Activated CD4-positive, alpha-beta memory T cell treated with anti-CD3 and anti-CD28 coated beads, Interleukin-2, amount 10 ng/mL, durations not matched to agents 7 days and 5 days (primary cell): ENCODE results near the gene TXNIP. TPM values are rescaled to one million over a fixed set of nuclear protein-coding genes. Genes with fewer than 3 reads are reported as not detected.

ENCODE experiments used
- CTCF ChIA-PET: fragments of 350-600 bp; sonication (Branson Sonifier 250); formaldehyde crosslinking; loops from one replicate; lab custom pipeline; 2021; ENCODE audit warnings: antibody characterized with exemption, inconsistent platforms; lab: Charles Lee
- POLR2A ChIA-PET: fragments of 350-600 bp; sonication (Branson Sonifier 250); formaldehyde crosslinking; loops from one replicate; lab custom pipeline; 2021; ENCODE audit warnings: antibody characterized with exemption; lab: Charles Lee
- DNase-seq: peaks from one replicate; pipeline ENCODE4 v3.0.0-alpha.2; 2020
- H3K27ac Mint-ChIP-seq: one replicate; pipeline ENCODE4 v1.8.0; 2021; ENCODE audit warnings: mild to moderate bottlenecking, mixed read lengths
- H3K27me3 Mint-ChIP-seq: one replicate; pipeline ENCODE4 v1.8.0; 2021; ENCODE audit warnings: mixed read lengths
- H3K36me3 Mint-ChIP-seq: one replicate; pipeline ENCODE4 v1.8.0; 2021; ENCODE audit warnings: low read depth, mixed read lengths
- H3K4me1 Mint-ChIP-seq: one replicate; pipeline ENCODE4 v1.8.0; 2021; ENCODE audit warnings: mixed read lengths
- H3K4me3 Mint-ChIP-seq: one replicate; pipeline ENCODE4 v1.8.0; 2021; ENCODE audit warnings: mild to moderate bottlenecking, mixed read lengths
- H3K9me3 Mint-ChIP-seq: one replicate; pipeline ENCODE4 v1.8.0; 2021; ENCODE audit warnings: mixed read lengths
- total RNA-seq, 2 experiments: library from RNA; stranded (reverse); gene quantifications; one replicate each; pipeline ENCODE4 v1.2.3, GENCODE V29; 2021

The TXNIP gene
- total RNA-seq, 2 experiments from 2014 or later, result 397 to 407 TPM

- H3K36me3 Mint-ChIP-seq, result peaks cover 8% of the 10 kb centered on the region
- H3K27ac Mint-ChIP-seq, result no peak overlapping the region
- H3K4me1 Mint-ChIP-seq, result peaks cover 78% of the 10 kb centered on the region
- ChIA-PET CTCF (no interaction called here), POLR2A (interaction anchor here (0.5 to 12.6 kb wide), 5 partner anchors 32 to 114 kb away, joined by 3 to 264 read pairs (median 30); partner anchors contain the start of genes NUDT17, PEX11B, RBM8A and TXNIP)
- peak overlapping the region; percentile 25 for H3K4me3 Mint-ChIP-seq
- H3K9me3 Mint-ChIP-seq, result no peaks in the 10 kb centered on the region
- DNase-seq, result no peak
- peaks cover 5% of the 10 kb centered on the region for H3K27me3 Mint-ChIP-seq
Observed at GRCh38 chr1:145959957-145960467, 36.4 kb downstream of the TXNIP start.

- Mint-ChIP-seq H3K36me3 (peaks cover 12% of the 10 kb centered on the region), H3K27ac (no peak overlapping the region), H3K27me3 (peaks cover 5% of the 10 kb centered on the region), H3K4me3 (peak overlapping the region; percentile 12), H3K4me1 (peaks cover 82% of the 10 kb centered on the region), H3K9me3 (no peaks in the 10 kb centered on the region)
- ChIA-PET POLR2A (interaction anchor here (3.1 to 12.6 kb wide), 6 partner anchors 20 to 113 kb away, joined by 13 to 264 read pairs (median 25); partner anchors contain the start of genes NUDT17, PEX11B, RBM8A and TXNIP), CTCF (interaction anchor here (2.4 to 5.9 kb wide), 3 partner anchors 32 to 114 kb away, joined by 6 to 34 read pairs (median 25); partner anchors contain the start of genes NUDT17 and RBM8A)
- no peak for DNase-seq
Observed at GRCh38 chr1:145959333-145959732, 37.0 kb downstream of the TXNIP start.

GRCh38 chr1:145958734-145959133 is 37.6 kb downstream of the TXNIP start:
- H3K4me3 Mint-ChIP-seq, result no peak overlapping the region
- no peak for DNase-seq
- H3K27me3 Mint-ChIP-seq, result peaks cover 5% of the 10 kb centered on the region
- ChIA-PET POLR2A (interaction anchor here (0.7 to 12.6 kb wide), 16 partner anchors 8 to 678 kb away, joined by 3 to 264 read pairs (median 13); partner anchors contain the start of genes NUDT17, PEX11B, PIAS3 and RBM8A), CTCF (interaction anchor here (1.0 to 5.9 kb wide), 10 partner anchors 20 to 114 kb away, joined by 3 to 34 read pairs (median 6); partner anchors contain the start of genes NUDT17 and RBM8A)
- H3K4me1 Mint-ChIP-seq, result peaks cover 81% of the 10 kb centered on the region
- no peaks in the 10 kb centered on the region for H3K9me3 Mint-ChIP-seq
- H3K27ac Mint-ChIP-seq, result no peak overlapping the region
- peaks cover 14% of the 10 kb centered on the region for H3K36me3 Mint-ChIP-seq

DNA sequence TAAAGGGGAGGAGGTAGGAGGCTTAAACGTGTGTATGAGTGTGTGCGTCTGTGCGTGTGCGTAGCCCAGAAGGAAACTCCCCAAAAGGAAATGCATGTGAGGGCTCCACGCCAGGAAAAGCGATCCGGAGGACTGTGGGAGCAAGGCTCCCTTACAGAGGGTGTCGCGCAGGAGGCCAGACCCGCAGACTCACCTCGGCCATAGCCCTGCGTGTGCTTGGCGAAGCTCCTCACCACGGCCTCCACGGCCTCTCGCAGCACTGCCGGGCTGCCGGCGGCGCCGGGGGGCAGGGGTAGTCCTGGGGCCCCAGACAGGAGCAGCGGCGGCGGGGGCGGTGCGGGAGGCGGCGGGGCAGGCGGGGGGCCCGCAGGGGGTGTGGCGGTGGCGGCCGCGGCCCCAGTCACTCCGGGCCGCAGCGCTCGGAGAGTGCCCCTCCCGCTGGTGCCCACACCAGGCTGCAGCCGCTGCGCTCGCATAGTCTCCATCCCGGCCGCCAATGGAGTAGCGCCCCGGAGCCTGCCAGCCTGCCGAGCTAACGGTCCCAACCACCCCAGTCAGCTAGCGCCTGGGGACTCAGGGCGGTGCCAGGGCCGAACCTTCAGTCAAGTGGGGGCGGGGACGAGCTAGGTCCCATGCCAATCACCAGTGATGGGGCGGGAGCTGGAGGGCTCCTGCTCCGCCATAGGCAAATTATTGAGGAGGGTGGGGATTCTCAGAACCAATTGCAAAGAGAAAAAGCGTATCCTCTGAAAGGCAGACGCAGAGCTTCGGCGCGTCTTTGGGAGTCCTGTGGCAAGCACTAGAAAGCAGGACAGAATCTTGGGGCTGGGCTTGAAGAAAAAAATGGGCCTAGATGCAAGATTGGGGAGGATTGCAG is 38.7 kb downstream of the TXNIP start, which contains the start of gene LIX1L:
Gene LIX1L, minus strand, starts transcription at position 575 of the 877 bp plus-strand sequence. Its CDS starts 90 bp downstream, at position 485.
- ChIA-PET POLR2A (interaction anchor here (0.6 to 12.6 kb wide), 28 partner anchors 8 to 677 kb away, joined by 3 to 264 read pairs (median 6); partner anchors contain the start of genes NUDT17, PEX11B, PIAS3 and RBM8A), CTCF (interaction anchor here (0.6 to 5.9 kb wide), 17 partner anchors 13 to 113 kb away, joined by 3 to 34 read pairs (median 5); partner anchors contain the start of genes NUDT17 and RBM8A)
- Mint-ChIP-seq H3K4me1 (peaks cover 73% of the 10 kb centered on the region), H3K4me3 (peak within 1 kb of the TSS; percentile 86), H3K27me3 (peaks cover 5% of the 10 kb centered on the region), H3K36me3 (peaks cover 14% of the 10 kb centered on the region), H3K9me3 (no peaks in the 10 kb centered on the region), H3K27ac (peak within 1 kb of the TSS; percentile 86)
- DNase-seq, result peak; percentile 96

DNA sequence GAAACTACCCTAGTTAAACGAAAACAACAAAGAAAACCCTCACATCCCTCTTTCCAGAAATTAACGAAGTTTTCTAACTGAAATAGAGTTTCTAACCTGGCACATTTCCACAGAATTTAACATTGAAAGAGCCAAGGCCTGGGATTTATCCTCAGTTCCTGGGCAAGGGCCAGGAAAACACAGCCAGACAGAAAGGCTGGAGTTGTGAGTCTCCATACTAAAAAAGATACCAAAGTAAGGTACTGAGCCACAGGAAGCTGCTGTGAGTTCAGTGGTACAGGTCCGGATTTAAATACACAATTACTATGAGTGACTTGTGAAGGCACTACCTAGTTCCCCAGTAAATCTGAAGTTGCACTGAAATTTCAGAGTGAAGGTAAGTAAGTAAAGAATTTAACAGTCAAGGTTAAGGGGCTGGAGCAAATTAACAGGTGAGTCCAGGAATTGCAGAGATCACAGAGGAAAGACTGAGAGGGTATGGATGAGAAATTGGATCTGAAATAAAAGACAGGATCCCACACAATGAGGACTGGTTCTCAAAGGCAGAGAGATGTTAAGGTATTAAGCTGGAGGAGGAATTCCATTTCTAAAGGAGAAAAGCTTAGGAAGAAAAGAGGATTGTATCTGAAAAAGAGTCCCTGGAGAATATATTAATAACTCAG is 39.5 kb downstream of the TXNIP start:
- H3K27ac Mint-ChIP-seq, result peak overlapping the region; percentile 83
- H3K27me3 Mint-ChIP-seq, result peaks cover 5% of the 10 kb centered on the region
- peak overlapping the region; percentile 86 for H3K4me3 Mint-ChIP-seq
- DNase-seq, result no peak
- H3K36me3 Mint-ChIP-seq, result peaks cover 18% of the 10 kb centered on the region
- H3K4me1 Mint-ChIP-seq, result peaks cover 73% of the 10 kb centered on the region
- CTCF ChIA-PET, result interaction anchor here (0.6 to 5.9 kb wide), 6 partner anchors 12 to 112 kb away, joined by 3 to 34 read pairs (median 16); partner anchors contain the start of genes ITGA10, NUDT17 and RBM8A
- H3K9me3 Mint-ChIP-seq, result no peaks in the 10 kb centered on the region
- POLR2A ChIA-PET, result interaction anchor here (0.6 to 12.6 kb wide), 22 partner anchors 8 to 111 kb away, joined by 3 to 264 read pairs (median 8); partner anchors contain the start of genes NUDT17, PEX11B, PIAS3 and RBM8A

DNA sequence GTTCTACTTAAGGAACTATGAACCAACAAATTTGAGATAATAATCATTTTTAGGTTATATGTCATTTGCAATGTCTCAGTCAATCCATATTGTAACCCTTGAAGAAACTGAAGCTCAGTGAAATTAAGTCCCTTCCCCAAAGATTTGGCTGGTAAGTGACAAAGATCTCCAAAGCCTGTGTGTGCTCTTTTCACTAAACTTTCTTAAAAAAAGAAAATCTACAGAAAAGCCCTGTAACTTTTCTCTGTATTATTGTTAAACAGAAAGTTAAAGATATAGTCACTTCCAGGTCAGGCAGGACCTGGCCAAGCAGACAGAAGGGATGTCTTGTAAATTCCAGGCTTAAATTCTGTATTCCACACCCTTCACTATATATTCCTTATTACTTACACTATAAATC is 40.0 kb downstream of the TXNIP start:
- CTCF ChIA-PET, result interaction anchor here (0.6 to 5.9 kb wide), 3 partner anchors 22 to 46 kb away, joined by 3 to 34 read pairs (median 32); partner anchors contain the start of genes ITGA10 and RBM8A
- DNase-seq, result no peak
- peak overlapping the region; percentile 86 for H3K4me3 Mint-ChIP-seq
- H3K4me1 Mint-ChIP-seq, result peaks cover 72% of the 10 kb centered on the region
- H3K9me3 Mint-ChIP-seq, result no peaks in the 10 kb centered on the region
- POLR2A ChIA-PET, result interaction anchor here (1.0 to 12.6 kb wide), 14 partner anchors 8 to 97 kb away, joined by 3 to 264 read pairs (median 10); partner anchors contain the start of genes ANKRD34A, PEX11B, PIAS3 and POLR3GL
- peak overlapping the region; percentile 83 for H3K27ac Mint-ChIP-seq
- H3K27me3 Mint-ChIP-seq, result peaks cover 5% of the 10 kb centered on the region
- H3K36me3 Mint-ChIP-seq, result peaks cover 23% of the 10 kb centered on the region

DNA sequence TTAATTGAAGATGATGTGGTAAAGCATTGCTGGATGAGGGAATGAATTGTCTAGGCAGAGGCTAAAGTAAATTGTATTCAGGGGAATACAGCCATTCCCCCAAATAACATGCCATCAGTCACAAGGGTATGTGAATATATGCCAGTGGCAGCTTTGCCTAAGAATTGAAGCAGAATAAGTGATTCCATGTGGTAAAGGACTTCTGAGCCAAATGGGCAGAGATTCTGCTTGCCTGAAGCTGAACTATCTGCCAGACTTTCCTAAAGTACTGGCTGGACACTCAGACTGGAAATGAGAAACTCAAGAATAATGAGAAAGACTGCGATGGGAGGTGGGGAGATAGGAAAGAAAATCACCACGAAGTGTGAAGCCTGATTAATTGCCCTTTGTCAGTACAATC is 40.9 kb downstream of the TXNIP start:
- ChIA-PET CTCF (interaction anchor here (0.6 to 5.9 kb wide), 3 partner anchors 15 to 47 kb away, joined by 3 to 34 read pairs (median 3); partner anchors contain the start of gene RBM8A), POLR2A (interaction anchor here (1.0 to 12.6 kb wide), 5 partner anchors 9 to 97 kb away, joined by 4 to 264 read pairs (median 9); partner anchors contain the start of genes ANKRD34A, PIAS3, POLR3GL and RBM8A)
- H3K4me3 Mint-ChIP-seq, result peak overlapping the region; percentile 86
- H3K27me3 Mint-ChIP-seq, result peaks cover 5% of the 10 kb centered on the region
- peaks cover 28% of the 10 kb centered on the region for H3K36me3 Mint-ChIP-seq
- no peak overlapping the region for H3K27ac Mint-ChIP-seq
- H3K4me1 Mint-ChIP-seq, result peaks cover 73% of the 10 kb centered on the region
- no peak for DNase-seq
- no peaks in the 10 kb centered on the region for H3K9me3 Mint-ChIP-seq

- H3K27me3 Mint-ChIP-seq, result no peaks in the 10 kb centered on the region
- H3K4me1 Mint-ChIP-seq, result peaks cover 69% of the 10 kb centered on the region
- CTCF ChIA-PET, result interaction anchor here (0.7 to 5.9 kb wide), 2 partner anchors 26 kb away, joined by 3 to 34 read pairs; partner anchors contain the start of gene RBM8A
- no peak overlapping the region for H3K4me3 Mint-ChIP-seq
- DNase-seq, result no peak
- POLR2A ChIA-PET, result interaction anchor here (2.6 to 12.6 kb wide), 2 partner anchors 11 to 26 kb away, joined by 9 to 264 read pairs; partner anchors contain the start of genes ANKRD34A, POLR3GL and RBM8A
- peaks cover 31% of the 10 kb centered on the region for H3K36me3 Mint-ChIP-seq
- no peak overlapping the region for H3K27ac Mint-ChIP-seq
- no peaks in the 10 kb centered on the region for H3K9me3 Mint-ChIP-seq
Observed at GRCh38 chr1:145953861-145954260, 42.5 kb downstream of the TXNIP start.

DNA sequence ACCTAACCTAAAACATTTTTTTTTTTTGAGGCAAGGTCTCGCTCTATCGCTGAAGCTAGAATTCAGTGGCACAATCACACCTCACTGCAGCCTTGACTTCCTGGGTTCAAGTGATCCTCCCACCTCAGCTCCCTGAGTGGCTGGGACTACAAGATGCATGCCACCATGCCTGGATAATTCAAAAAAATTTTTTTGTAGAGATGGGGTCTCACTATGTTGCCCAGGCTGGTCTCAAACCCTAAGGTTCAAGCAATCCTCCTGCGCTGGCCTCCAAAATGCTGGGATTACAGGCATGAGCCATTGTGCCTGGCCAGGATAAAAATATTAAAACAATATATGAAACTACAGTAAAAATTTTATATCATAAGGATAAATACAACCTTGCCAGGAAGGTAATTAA is 43.5 kb downstream of the TXNIP start:
- Mint-ChIP-seq H3K9me3 (no peaks in the 10 kb centered on the region), H3K4me1 (peaks cover 59% of the 10 kb centered on the region), H3K27ac (no peak overlapping the region), H3K4me3 (no peak overlapping the region), H3K27me3 (no peaks in the 10 kb centered on the region), H3K36me3 (peaks cover 31% of the 10 kb centered on the region)
- DNase-seq, result no peak
- POLR2A ChIA-PET, result interaction anchor here (1.5 to 1.9 kb wide), 2 partner anchors 11 to 26 kb away, joined by 7 to 9 read pairs; partner anchors contain the start of genes ANKRD34A, POLR3GL and RBM8A
- CTCF ChIA-PET, result interaction anchor here (0.7 kb wide), 1 partner anchor 11 kb away, joined by 3 read pairs; the partner anchor contains the start of genes ANKRD34A and POLR3GL

DNA sequence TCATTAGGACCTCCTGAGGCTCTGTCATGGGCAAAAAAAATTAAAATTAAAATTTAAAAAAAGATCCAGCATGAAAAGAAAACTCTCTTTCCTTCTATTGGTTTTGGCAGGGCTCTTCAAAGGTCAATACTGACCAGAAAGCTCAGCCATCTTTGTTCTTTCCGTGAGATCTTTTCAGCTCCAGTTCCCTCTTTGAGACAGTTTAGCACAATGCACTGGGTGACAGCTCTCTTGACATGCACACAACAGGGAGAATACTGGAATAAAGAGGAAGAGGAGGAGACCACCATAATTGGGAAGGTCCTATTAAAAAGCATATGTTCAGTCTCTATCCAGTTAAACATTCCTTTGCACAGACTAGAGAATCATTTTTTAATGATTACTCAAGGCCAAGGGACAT is 44.9 kb downstream of the TXNIP start:
- H3K36me3 Mint-ChIP-seq, result peaks cover 36% of the 10 kb centered on the region
- H3K9me3 Mint-ChIP-seq, result no peaks in the 10 kb centered on the region
- ChIA-PET POLR2A (interaction anchor here (1.5 to 1.9 kb wide), 2 partner anchors 13 to 24 kb away, joined by 7 to 9 read pairs; partner anchors contain the start of genes ANKRD34A, POLR3GL and RBM8A), CTCF (no interaction called here)
- DNase-seq, result no peak
- no peaks in the 10 kb centered on the region for H3K27me3 Mint-ChIP-seq
- H3K4me1 Mint-ChIP-seq, result peaks cover 53% of the 10 kb centered on the region
- no peak overlapping the region for H3K27ac Mint-ChIP-seq
- H3K4me3 Mint-ChIP-seq, result no peak overlapping the region

- Mint-ChIP-seq H3K36me3 (peaks cover 33% of the 10 kb centered on the region), H3K4me3 (no peak overlapping the region), H3K27me3 (no peaks in the 10 kb centered on the region), H3K4me1 (peaks cover 32% of the 10 kb centered on the region), H3K9me3 (no peaks in the 10 kb centered on the region), H3K27ac (no peak overlapping the region)
- POLR2A ChIA-PET, result interaction anchor here (1.1 to 1.4 kb wide), 2 partner anchors 9 to 22 kb away, joined by 3 to 4 read pairs; partner anchors contain the start of genes LIX1L and RBM8A
- no peak for DNase-seq
- CTCF ChIA-PET, result interaction anchor here (1.5 kb wide), 1 partner anchor 40 kb away, joined by 3 read pairs; the partner anchor contains the start of gene ITGA10
Observed at GRCh38 chr1:145949219-145949618, 47.2 kb downstream of the TXNIP start.
